GM18858 (cell line): ENCODE measurements around the gene LRP8.

Source experiments
- ATAC-seq: cut with Tn5 transposase; IDR thresholded peaks from one replicate; pipeline ENCODE4 v1.9.1; 2021; ENCODE audit not compliant: unreplicated experiment

LRP8 gene

GRCh38 chr1:53324321-53324720, 3.5 kb downstream of the LRP8 start:
- no peak for ATAC-seq

GRCh38 chr1:53323316-53323715, 4.6 kb downstream of the LRP8 start:
- ATAC-seq = no peak

GRCh38 chr1:53321776-53322602, 5.9 kb downstream of the LRP8 start:
- no peak for ATAC-seq

DNA sequence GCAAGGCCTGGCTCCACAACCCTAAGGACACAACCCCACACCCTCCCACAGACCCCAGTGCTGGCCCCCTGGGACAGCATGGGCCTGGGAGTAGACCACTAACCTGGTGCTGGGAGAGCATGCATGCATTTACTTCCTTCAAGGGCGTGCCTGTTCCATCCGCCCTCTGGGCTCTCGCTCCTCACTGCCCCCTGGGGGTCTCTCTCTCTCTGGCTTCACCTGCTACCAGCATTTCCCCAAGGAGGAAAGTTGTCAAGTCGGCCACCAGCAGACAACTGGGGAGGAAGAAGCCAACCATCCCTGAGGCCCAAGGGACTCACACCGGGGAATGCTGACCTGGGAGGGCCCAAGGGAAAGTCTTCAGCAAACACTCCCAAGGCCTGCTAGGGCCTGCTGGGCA, 6.5 kb downstream of the LRP8 start:
- no peak for ATAC-seq

- no peak for ATAC-seq
These were observed 7.2 kb downstream of the LRP8 start for GRCh38 chr1:53320646-53321045.

DNA sequence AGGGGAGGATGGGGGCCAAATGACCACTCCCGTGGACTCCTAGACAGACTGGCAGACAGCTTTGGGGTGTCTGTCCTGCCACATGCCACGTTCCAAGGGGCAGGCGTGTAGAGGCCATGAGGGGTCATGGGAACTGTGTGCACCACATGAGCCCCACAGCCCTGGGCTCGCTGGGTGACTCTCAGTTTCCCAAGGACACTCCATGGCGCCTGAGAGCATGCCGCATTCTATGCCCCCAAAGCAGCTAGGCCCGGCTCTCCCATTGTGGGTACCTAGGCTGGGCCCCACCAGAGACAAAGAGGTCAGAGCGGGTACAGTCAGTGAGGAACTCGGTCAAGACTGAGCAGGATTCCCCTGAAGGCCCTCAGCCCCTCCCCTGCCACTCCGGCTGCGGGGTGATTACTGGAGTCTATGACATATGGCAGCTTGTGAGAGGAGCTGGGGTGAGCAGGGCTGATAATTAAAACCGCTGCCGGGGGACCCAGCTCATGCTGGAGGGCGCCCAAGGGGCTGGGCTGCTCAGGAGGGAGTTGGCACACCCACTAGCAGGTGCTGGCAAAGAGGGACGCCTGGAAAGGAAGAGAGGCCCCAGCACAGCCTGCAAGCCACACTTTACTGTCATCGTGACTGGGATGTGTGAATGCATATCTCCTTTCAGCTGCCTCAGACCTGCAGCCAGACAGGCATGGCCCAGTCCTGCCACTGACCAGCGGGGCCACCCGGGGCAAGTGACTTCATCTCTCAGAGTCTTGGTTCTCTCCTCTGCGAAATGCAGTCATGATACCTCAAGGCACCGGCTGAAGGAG, 8.4 kb downstream of the LRP8 start:
- no peak for ATAC-seq

GRCh38 chr1:53317646-53318539, 10.0 kb downstream of the LRP8 start:
- no peak for ATAC-seq

- ATAC-seq = no peak
These were observed 10.9 kb downstream of the LRP8 start for GRCh38 chr1:53316766-53317581.

GRCh38 chr1:53316424-53316765, 11.5 kb downstream of the LRP8 start:
- no peak for ATAC-seq

DNA sequence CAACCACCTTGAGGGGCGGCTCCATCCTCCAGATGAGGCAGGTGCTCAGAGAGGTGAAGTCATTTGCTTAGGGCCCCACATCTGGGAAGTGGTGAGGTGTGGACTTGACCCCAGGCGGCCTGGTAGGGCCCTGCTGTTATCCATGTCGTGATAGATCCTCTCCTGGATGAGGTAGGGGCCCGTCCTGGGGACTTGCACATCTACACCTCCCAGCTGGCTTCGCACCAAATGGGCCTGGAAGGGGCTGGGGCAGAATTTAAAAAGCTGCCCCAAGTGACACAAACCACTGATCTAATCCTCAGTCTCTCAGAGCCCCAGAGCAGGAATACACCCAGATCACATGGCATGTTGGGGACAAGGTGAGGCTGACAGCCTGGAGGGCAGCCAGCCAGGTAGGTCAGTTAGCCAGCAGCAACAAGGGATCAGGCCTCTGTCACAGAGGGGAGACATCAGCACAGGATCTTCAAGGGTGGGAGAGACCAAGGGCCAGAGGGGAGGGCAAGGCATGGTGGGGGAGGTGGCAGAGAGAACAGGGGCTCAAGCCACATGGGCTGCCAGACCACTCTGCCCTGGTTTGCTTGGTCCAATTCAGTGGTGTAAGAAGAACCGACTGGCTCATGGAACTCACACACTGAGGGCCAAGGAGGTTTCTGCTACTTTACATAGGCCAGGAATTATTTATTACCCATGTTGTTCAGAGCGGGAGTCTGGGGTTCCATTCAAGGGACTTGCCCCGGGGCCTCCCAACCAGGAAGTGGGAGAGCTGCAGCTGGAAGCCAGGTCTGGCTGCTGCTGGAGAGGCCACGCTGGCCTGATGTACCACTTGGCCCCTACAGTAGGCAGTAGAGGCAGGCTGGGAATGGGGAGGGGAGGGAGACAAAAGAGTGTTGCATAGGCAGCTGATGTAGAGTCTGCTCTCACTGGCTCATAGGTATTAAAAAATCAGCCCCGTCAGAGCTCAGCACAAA, 12.1 kb downstream of the LRP8 start:
- no peak for ATAC-seq

DNA sequence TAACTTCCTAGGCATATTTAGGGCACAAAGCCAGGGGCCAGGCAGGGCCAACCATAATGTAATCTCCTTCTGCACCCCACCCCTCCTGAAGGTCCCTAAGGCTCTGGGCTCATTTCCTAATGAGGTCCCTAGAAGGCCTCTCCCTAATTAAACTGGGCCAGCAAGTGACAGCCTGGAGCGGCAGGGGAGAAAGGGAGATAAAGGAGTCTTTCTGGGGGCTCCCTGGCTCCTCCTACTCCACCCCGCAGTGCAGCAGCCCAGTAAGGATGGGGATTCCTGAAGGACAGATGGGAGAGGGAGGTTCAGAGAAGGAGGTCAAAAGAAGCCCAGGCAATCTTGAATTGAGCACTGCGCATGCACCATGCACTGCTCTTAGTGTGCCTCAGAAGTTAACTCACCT, 12.8 kb downstream of the LRP8 start:
- no peak for ATAC-seq

GRCh38 chr1:53314606-53315005, 13.3 kb downstream of the LRP8 start:
- no peak for ATAC-seq

DNA sequence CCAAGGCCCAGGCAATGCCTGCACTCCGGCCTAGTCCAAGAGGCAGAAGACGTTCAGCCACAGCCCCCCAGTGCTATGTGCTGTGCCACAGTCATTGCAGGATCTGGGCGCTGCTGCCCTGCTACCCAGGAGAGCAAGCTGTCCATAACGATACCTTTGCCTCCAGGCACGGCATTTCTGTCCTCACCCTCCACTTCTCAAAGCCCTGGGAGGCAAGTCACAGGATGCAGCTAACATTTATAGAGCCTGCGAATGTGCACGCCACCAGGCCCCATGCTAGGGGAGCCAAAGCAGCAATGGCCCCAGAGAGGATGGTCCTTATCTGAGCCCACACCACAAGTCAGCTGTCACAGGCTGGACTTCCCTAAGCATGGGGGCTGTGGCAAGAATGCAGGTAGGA, 13.8 kb downstream of the LRP8 start:
- ATAC-seq = no peak

DNA sequence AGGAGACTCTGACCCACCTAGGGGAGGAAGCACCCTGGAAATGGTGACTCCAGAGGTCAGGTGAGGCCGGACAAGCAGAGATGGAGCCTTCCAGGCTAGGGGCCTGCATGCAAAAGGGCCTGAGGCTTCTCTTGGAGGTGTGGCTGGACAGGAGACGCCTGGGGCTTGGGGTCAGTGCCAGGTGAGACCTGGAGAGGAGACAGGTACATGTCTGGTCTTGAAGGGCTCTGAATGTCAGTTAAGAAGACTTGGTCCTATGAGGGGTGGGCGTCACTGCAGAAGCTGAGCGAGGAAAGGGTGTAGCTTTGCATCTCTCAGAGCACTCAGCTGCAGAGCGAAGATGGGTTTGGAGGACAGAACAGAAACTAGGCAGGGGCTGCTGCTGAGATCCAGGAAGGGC, 14.3 kb downstream of the LRP8 start:
- no peak for ATAC-seq

GRCh38 chr1:53311702-53312305, 16.1 kb downstream of the LRP8 start:
- ATAC-seq = no peak

DNA sequence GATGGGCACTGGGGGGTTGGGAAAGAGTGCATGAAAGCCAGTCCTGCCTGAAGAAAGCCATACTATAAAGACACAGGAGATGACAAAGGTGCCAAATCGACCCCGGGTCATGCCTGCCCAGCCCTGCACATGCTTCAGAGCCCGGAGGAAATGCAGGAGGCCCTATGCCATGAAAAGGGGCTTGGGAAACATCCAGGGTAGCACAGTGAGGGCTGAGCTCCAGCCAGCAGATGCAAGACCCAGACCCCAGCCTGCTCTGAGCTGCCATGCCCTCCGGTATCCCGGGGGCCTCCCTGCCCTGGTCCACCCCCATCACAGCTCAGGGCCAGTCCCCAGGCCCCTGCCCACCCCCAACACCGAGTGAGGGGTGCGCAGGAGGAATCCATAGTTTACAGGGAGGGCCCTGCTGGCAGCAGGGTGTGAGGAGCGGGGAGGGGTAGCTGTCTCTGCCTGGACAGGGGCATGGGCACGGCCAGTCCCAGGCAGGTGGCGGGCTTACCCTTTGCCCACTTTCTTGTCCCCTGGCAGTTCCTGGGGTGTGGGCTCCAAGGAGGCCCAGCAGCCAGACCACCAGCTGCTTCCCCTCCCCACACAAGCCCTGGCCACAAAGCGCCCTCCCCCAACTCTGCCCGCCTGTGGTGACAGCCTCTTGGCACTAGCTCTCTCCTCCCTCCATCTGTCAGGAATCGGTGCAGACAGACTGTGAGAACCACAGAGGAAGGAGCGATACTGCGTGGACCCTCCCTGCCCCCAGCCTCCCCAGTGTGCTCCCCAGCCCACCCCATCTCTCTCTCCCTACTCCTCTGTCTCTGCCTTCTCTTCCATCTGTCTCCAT, 16.8 kb downstream of the LRP8 start:
- no peak for ATAC-seq

GRCh38 chr1:53309802-53310201, 18.1 kb downstream of the LRP8 start:
- ATAC-seq = no peak

GRCh38 chr1:53308506-53308905, 19.4 kb downstream of the LRP8 start:
- no peak for ATAC-seq
